Breast epithelium (tissue), 3 donors: ENCODE data around the gene BTBD7.

ENCODE experiments used
- POLR2A ChIP-seq: fragments of 450-650 bp; IDR thresholded peaks from one replicate; pipeline ENCODE4 v1.6.1; 2016; ENCODE audit warnings: antibody characterized with exemption, mild to moderate bottlenecking, moderate library complexity
- POLR2AphosphoS5 ChIP-seq, 3 donors: sonication (generic); formaldehyde crosslinking; IDR thresholded peaks; one replicate each; pipeline ENCODE4 v1.6.1; 2017; ENCODE audit warnings: antibody characterized with exemption in 3 of 3
- TF ChIP-seq, protein P1 (sequence below), 3 donors: fragments of 450-650 bp; IDR thresholded peaks; one replicate each; pipeline ENCODE4 v1.5.1; 2016 to 2017; ENCODE audit warnings: antibody characterized with exemption in 3 of 3, mild to moderate bottlenecking in 3 of 3, moderate library complexity in 3 of 3

DNA sequence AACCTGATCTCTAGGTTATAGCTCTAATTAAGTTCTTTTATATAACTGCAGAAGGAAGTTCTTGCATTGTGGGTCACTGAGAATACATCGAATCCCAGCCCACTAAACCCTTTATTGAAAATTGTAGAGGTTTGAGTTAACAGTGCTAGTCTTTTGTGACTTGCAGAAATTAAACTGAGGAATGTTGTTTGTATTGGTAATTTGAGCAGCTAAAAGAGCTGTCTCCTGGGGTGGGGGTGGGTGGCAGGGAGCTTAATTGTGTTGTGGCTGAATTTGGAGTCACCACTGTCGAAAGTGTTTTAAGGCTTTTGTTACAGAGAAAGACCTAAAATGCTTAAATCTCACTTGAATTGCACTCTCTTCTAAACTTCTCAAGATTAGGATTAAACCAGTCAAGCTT lies 11.0 kb upstream of the BTBD7 start:
- TF ChIP-seq, protein P1, sequence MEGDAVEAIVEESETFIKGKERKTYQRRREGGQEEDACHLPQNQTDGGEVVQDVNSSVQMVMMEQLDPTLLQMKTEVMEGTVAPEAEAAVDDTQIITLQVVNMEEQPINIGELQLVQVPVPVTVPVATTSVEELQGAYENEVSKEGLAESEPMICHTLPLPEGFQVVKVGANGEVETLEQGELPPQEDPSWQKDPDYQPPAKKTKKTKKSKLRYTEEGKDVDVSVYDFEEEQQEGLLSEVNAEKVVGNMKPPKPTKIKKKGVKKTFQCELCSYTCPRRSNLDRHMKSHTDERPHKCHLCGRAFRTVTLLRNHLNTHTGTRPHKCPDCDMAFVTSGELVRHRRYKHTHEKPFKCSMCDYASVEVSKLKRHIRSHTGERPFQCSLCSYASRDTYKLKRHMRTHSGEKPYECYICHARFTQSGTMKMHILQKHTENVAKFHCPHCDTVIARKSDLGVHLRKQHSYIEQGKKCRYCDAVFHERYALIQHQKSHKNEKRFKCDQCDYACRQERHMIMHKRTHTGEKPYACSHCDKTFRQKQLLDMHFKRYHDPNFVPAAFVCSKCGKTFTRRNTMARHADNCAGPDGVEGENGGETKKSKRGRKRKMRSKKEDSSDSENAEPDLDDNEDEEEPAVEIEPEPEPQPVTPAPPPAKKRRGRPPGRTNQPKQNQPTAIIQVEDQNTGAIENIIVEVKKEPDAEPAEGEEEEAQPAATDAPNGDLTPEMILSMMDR (IDR thresholded peaks at IDR 0.05) = no peak
- TF ChIP-seq POLR2A (no peak), POLR2AphosphoS5 (IDR thresholded peaks at IDR 0.05) (no peak)
